ENCODE data around the gene CYGB. TPM values are rescaled to one million over a fixed set of nuclear protein-coding genes. Genes with fewer than 3 reads are reported as not detected.

The CYGB gene
- total and polyA plus RNA-seq, 9 of the 15 experiments (the other 6 are each of a cell fraction or from before 2014, with no cell fraction given), result 0.08 to 0.95 (median 0.18) TPM; not detected in 5

DNA sequence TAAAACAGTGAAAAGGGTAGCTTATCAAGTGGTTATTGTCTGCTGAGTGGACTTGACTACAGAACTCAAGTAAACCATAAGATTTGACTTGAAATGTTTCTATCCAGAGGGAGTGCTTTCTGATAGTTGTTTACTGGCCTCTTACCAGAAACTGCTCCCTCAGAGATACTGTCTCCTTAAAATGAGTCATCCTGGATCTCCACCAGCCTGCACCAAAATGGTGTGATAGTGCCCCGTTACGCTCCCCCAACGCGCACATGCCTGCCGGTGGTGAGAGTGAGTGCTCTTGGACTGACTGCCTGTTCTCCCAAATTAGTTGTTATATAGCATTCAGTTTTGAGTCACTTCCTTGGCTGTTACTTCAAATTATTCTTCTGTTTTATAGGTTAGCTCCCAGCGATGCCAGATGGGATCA, 25.2 kb upstream of the CYGB start (continued):
- TF ChIP-seq ZKSCAN3 (CRISPR knock-in tag; IDR thresholded peaks at IDR 0.05), result no peak
- TF ChIP-seq PHF20 (IDR thresholded peaks at IDR 0.05; ENCODE audit: partially characterized antibody), result no peak
- TF ChIP-seq, protein P1, sequence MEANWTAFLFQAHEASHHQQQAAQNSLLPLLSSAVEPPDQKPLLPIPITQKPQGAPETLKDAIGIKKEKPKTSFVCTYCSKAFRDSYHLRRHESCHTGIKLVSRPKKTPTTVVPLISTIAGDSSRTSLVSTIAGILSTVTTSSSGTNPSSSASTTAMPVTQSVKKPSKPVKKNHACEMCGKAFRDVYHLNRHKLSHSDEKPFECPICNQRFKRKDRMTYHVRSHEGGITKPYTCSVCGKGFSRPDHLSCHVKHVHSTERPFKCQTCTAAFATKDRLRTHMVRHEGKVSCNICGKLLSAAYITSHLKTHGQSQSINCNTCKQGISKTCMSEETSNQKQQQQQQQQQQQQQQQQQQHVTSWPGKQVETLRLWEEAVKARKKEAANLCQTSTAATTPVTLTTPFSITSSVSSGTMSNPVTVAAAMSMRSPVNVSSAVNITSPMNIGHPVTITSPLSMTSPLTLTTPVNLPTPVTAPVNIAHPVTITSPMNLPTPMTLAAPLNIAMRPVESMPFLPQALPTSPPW (CRISPR knock-in tag; IDR thresholded peaks at IDR 0.05), result 0 out of 2 replicates have a peak, but pooled peaks have one; percentile 15
- no peak for TF ChIP-seq STAT5A (IDR thresholded peaks at IDR 0.05; ENCODE audit: borderline replicate concordance, low read length)
- TF ChIP-seq, protein P2, sequence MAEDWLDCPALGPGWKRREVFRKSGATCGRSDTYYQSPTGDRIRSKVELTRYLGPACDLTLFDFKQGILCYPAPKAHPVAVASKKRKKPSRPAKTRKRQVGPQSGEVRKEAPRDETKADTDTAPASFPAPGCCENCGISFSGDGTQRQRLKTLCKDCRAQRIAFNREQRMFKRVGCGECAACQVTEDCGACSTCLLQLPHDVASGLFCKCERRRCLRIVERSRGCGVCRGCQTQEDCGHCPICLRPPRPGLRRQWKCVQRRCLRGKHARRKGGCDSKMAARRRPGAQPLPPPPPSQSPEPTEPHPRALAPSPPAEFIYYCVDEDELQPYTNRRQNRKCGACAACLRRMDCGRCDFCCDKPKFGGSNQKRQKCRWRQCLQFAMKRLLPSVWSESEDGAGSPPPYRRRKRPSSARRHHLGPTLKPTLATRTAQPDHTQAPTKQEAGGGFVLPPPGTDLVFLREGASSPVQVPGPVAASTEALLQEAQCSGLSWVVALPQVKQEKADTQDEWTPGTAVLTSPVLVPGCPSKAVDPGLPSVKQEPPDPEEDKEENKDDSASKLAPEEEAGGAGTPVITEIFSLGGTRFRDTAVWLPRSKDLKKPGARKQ (CRISPR knock-in tag; IDR thresholded peaks at IDR 0.05), result no peak
- TF ChIP-seq RNF2 (IDR thresholded peaks at IDR 0.05), result no peak
- no peak for TF ChIP-seq RUNX1 (IDR thresholded peaks at IDR 0.05; ENCODE audit: low read depth)
- TF ChIP-seq ATF7 (IDR thresholded peaks at IDR 0.05), result peak; percentile 59
- no peak for TF ChIP-seq CBX5 (IDR thresholded peaks at IDR 0.05; ENCODE audit: borderline replicate concordance, low read depth)
- TF ChIP-seq ZNF644 (tag; IDR thresholded peaks at IDR 0.05; ENCODE audit: low read depth), result no peak
- TF ChIP-seq MEF2D (tag; conservative IDR thresholded peaks at IDR 0.05; ENCODE audit: low read depth), result no peak
- TF ChIP-seq, protein P3, sequence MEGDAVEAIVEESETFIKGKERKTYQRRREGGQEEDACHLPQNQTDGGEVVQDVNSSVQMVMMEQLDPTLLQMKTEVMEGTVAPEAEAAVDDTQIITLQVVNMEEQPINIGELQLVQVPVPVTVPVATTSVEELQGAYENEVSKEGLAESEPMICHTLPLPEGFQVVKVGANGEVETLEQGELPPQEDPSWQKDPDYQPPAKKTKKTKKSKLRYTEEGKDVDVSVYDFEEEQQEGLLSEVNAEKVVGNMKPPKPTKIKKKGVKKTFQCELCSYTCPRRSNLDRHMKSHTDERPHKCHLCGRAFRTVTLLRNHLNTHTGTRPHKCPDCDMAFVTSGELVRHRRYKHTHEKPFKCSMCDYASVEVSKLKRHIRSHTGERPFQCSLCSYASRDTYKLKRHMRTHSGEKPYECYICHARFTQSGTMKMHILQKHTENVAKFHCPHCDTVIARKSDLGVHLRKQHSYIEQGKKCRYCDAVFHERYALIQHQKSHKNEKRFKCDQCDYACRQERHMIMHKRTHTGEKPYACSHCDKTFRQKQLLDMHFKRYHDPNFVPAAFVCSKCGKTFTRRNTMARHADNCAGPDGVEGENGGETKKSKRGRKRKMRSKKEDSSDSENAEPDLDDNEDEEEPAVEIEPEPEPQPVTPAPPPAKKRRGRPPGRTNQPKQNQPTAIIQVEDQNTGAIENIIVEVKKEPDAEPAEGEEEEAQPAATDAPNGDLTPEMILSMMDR (IDR thresholded peaks at IDR 0.05 in 2 of 3, conservative IDR thresholded peaks at IDR 0.05 in 1 of 3; ENCODE audit: insufficient read depth in 2 of 3, low read depth in 1 of 3, low read length in 3 of 3), result no peak
- TF ChIP-seq ZFP30 (CRISPR knock-in tag; IDR thresholded peaks at IDR 0.05; ENCODE audit: borderline replicate concordance), result no peak
- peak; percentile 76 for TF ChIP-seq BHLHE40 (IDR thresholded peaks at IDR 0.05; ENCODE audit: low read length)
- TF ChIP-seq, protein P4, sequence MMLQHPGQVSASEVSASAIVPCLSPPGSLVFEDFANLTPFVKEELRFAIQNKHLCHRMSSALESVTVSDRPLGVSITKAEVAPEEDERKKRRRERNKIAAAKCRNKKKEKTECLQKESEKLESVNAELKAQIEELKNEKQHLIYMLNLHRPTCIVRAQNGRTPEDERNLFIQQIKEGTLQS (IDR thresholded peaks at IDR 0.05), result peak; percentile 95
- TF ChIP-seq, protein P4 (CRISPR knock-in tag; conservative IDR thresholded peaks at IDR 0.05), result peak; percentile 58
- no peak for TF ChIP-seq BRD9 (IDR thresholded peaks at IDR 0.05; ENCODE audit: low read depth, partially characterized antibody)
- TF ChIP-seq, protein P5, sequence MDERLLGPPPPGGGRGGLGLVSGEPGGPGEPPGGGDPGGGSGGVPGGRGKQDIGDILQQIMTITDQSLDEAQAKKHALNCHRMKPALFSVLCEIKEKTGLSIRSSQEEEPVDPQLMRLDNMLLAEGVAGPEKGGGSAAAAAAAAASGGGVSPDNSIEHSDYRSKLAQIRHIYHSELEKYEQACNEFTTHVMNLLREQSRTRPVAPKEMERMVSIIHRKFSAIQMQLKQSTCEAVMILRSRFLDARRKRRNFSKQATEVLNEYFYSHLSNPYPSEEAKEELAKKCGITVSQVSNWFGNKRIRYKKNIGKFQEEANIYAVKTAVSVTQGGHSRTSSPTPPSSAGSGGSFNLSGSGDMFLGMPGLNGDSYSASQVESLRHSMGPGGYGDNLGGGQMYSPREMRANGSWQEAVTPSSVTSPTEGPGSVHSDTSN (CRISPR knock-in tag; IDR thresholded peaks at IDR 0.05; ENCODE audit: low read depth), result no peak
- TF ChIP-seq, protein P5 (tag; conservative IDR thresholded peaks at IDR 0.05; ENCODE audit: low read depth), result no peak
- TF ChIP-seq STAG1 (CRISPR knock-in tag; IDR thresholded peaks at IDR 0.05; ENCODE audit: borderline replicate concordance), result no peak
- no peak for TF ChIP-seq FOXJ3 (CRISPR knock-in tag; IDR thresholded peaks at IDR 0.05)
- TF ChIP-seq NR4A1 (CRISPR knock-in tag; IDR thresholded peaks at IDR 0.05), result no peak
- no peak for TF ChIP-seq NR4A1 (tag; IDR thresholded peaks at IDR 0.05)

Measured in K562 (cell line).